HG03025 (cell line): Measurements from ENCODE around the gene JADE2.
"Not testable (repeated sequence)": the region's sequence is repeated elsewhere in the genome, so short reads cannot be mapped to it uniquely, and the experiment has no call there.

Experiments used
- ATAC-seq: cut with Tn5 transposase; IDR thresholded peaks from one replicate; pipeline ENCODE4 v1.9.1; 2021; ENCODE audit warnings: mild to moderate bottlenecking, moderate library complexity; ENCODE audit not compliant: unreplicated experiment, low FRiP score

The JADE2 gene

DNA sequence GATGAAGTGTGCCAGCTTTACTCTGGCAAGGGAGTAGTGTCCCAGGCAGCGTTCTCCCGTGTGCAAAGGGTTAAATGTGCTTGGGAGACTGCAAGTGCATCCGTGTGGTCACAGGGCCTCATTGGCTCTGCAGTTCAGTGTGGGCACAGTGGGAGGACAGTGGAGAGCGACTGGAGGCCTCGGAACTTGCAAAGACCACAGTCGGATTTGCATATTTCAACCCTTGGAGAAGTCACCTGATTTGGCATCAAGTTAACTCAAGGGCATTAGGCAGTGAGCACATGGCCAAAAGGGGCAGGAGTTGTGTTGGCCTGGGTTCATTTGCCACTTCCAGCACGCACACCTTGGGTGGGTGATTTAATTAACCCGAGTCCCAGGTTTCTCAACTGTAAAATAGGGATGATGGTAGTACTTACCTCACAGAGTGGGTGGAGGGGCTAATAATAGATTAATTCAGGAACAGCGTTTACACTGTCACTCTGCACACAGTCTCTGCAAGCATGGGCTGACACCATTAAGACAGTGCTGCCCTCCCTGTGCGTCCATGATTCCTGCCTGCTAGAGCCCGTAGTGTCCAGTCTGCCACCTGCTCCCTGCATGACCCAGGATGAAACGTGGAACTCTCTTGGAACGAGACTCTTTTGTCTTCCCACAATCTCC lies 22.7 kb downstream of the JADE2 start:
- no peak for ATAC-seq

DNA sequence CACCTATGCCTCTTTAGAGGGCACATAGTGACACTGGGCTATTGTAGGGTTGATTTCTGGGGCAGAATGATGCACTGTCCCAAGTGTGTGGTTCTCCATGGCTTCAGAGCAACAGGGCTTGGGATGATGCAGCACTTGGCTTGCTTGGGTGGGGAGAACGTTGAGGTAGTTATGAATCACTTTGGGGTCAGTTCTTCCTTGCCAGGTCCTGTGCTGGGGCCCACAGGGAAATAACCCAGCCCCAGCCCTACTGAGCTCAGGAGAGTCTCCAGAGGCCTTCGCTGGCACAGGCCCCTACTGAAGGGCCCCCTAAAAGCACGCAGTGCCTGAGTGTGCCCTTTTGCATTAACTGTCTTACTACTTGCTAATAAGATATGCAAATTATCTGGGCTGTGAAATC lies 24.2 kb downstream of the JADE2 start:
- ATAC-seq: no peak

- no peak for ATAC-seq
Measured at GRCh38 chr5:134550271-134551214, 25.1 kb downstream of the JADE2 start.

- ATAC-seq: no peak
Measured at GRCh38 chr5:134551901-134552300, 26.4 kb downstream of the JADE2 start.

DNA sequence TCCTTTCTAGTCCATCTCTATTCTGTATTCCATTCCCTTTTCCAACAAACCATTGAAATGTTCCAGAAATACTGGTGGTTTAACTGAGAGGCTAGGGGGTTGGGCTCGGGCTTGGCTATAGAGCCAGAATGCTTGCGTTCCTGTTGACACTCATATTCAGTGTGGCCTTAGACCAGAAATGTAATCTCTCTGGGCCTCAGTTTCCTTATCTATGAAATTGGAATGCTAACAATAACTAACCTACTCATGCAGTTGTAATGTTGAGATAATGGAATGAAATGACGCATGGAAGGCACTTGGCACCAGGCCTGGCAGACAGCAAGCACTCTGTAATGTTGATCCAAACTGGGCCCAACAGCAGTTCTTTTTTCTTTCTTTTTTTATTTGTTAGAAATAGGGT lies 26.8 kb downstream of the JADE2 start:
- no peak for ATAC-seq

GRCh38 chr5:134552716-134553115 lies 27.2 kb downstream of the JADE2 start:
- not testable (repeated sequence) for ATAC-seq

- no peak for ATAC-seq
Measured at GRCh38 chr5:134553821-134554267, 28.4 kb downstream of the JADE2 start.

- ATAC-seq: no peak
Measured at GRCh38 chr5:134554319-134555222, 29.1 kb downstream of the JADE2 start.

- ATAC-seq: no peak
Measured at GRCh38 chr5:134555223-134555889, 29.9 kb downstream of the JADE2 start.

DNA sequence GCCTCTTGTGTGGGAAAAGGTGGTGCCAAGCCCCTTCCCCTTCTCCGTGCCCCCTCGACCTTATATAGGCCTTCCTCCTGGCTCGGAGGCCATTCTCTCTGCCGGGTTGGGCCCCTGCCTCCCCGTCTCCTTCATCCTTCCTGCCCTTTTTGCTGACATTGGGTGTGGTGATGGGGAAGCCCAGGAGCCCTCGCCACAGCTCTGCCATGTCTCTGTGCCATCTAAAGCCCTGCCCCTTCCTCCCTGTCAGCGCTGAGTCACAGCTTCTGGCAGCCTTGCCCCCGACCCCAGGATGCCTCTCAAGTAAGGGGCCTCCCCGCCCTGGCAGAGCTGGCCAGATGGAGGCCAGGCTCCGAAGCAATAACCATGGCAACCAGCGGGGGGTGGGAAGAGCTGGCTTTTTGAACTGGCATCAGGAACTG lies 30.4 kb downstream of the JADE2 start:
- ATAC-seq: no peak

DNA sequence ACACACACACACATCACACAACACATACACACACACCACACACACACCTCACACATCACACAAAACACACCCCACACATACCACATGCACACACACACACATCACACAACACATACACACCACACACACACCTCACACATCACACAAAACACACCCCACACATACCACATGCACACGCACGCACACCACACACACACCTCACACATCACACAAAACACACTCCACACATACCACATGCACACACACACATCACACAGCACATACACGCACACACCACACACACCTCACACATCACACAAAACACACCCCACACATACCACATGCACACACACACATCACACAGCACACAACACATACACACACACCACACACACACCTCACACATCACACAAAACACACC lies 31.1 kb downstream of the JADE2 start:
- ATAC-seq: not testable (repeated sequence)

- ATAC-seq: no peak
Measured at GRCh38 chr5:134556994-134557393, 31.5 kb downstream of the JADE2 start.

- ATAC-seq: no peak
Measured at GRCh38 chr5:134559672-134560071, 34.2 kb downstream of the JADE2 start.

- ATAC-seq: no peak
Measured at GRCh38 chr5:134560698-134561097, 35.2 kb downstream of the JADE2 start.

GRCh38 chr5:134561871-134562296 lies 36.4 kb downstream of the JADE2 start:
- no peak for ATAC-seq

DNA sequence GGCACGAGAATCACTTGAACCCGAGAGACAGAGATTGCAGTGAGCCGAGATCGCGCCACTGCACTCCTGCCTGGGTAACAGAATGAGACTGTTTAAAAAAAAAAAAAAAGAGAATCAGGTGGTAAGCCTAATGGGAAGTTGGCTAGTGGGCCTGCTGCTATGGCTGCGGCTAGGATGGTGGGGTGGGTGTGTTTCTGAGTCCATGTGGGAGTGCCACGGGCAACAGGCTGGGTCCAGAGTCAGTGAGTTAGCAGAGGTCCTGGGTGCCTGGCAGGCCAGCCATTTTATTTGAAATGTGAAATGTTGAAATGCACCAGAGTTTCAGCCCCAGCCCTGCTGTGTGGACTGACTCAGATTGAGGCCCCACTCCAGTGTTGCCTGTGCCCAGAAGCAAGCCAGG lies 37.8 kb downstream of the JADE2 start:
- no peak for ATAC-seq

- ATAC-seq: no peak
Measured at GRCh38 chr5:134563962-134564361, 38.5 kb downstream of the JADE2 start.

DNA sequence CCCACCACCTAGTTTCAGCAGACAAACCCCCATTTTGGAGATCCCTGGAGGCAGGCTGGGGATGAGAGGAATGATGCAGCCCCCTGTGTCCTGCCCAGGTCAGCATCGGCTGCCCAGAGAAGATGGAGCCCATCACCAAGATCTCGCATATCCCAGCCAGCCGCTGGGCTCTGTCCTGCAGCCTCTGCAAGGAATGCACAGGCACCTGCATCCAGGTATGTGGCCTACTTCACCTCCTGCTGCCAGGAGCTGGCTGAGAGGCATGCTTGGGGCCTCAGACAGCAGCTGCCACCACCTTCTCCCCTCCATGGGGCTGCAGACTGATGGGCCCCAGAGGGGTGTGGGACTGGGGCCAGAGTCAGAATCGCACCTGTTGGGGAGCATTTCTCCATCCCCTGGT lies 38.9 kb downstream of the JADE2 start:
- ATAC-seq: no peak

- no peak for ATAC-seq
Measured at GRCh38 chr5:134565791-134566740, 40.6 kb downstream of the JADE2 start.
